ENCODE measurements around the gene S100A5. TPM values are rescaled to one million over a fixed set of nuclear protein-coding genes. Genes with fewer than 3 reads are reported as not detected.

S100A5 gene
- total and polyA plus RNA-seq, 10 of the 15 experiments (the other 5 are each of a cell fraction or from before 2014, with no cell fraction given): 0.47 to 0.75 (median 0.56) TPM; not detected in 6

DNA sequence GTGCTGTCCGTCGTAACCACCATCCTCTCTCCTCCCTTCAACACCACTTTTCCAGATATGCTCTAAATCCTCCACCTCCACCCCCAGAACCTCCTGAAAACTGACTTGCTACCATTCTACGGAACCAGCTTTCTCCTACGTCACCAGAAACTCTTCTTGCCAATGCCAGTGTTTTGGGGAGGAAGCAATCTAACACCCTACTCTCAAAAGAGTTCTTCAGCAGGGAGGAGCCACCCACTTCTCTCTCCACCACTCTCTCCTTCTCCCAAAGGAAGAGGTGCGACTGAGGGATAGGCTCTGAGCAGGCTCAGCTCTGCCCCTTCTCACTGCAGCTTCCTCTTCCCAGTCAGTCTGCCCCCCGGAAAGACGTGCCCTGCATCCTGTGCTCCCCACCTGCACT is 31.0 kb upstream of the S100A5 start:
- TF ChIP-seq NFIC (IDR thresholded peaks at IDR 0.05; ENCODE audit: low read depth, low read length): no peak
- TF ChIP-seq MTA3 (IDR thresholded peaks at IDR 0.05; ENCODE audit: borderline replicate concordance, low read length): no peak
- no peak for TF ChIP-seq MEF2B (IDR thresholded peaks at IDR 0.05; ENCODE audit: partially characterized antibody, poor library complexity, severe bottlenecking)
- TF ChIP-seq FOS (IDR thresholded peaks at IDR 0.05; ENCODE audit: borderline replicate concordance, extremely low read depth, insufficient read length): no peak
- TF ChIP-seq TCF12 (IDR thresholded peaks at IDR 0.05; ENCODE audit: low read depth, low read length): no peak
- TF ChIP-seq JUND (IDR thresholded peaks at IDR 0.05; ENCODE audit: low read depth, low read length): no peak
- TF ChIP-seq CEBPB (IDR thresholded peaks at IDR 0.05; ENCODE audit: borderline replicate concordance in 1 of 2, low read depth in 2 of 2, low read length in 2 of 2): no peak
- TF ChIP-seq ETV6 (conservative IDR thresholded peaks at IDR 0.05 in 1 of 2, IDR thresholded peaks at IDR 0.05 in 1 of 2; ENCODE audit: borderline replicate concordance in 1 of 2, low read depth in 1 of 2): no peak
- no peak for TF ChIP-seq JUNB (IDR thresholded peaks at IDR 0.05)
- no peak for TF ChIP-seq CHD1 (IDR thresholded peaks at IDR 0.05; ENCODE audit: low read depth, low read length)
- TF ChIP-seq CREB1 (IDR thresholded peaks at IDR 0.05; ENCODE audit: low read depth): no peak
- TF ChIP-seq, protein P1, sequence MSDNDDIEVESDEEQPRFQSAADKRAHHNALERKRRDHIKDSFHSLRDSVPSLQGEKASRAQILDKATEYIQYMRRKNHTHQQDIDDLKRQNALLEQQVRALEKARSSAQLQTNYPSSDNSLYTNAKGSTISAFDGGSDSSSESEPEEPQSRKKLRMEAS (IDR thresholded peaks at IDR 0.05; ENCODE audit: low read depth, low read length): no peak
- no peak for TF ChIP-seq EZH2 (IDR thresholded peaks at IDR 0.05; ENCODE audit: borderline replicate concordance, control insufficient read depth, low read depth, low read length)
- TF ChIP-seq SIN3A (IDR thresholded peaks at IDR 0.05; ENCODE audit: low read depth, low read length): no peak
- no peak for TF ChIP-seq RAD21 (IDR thresholded peaks at IDR 0.05; ENCODE audit: insufficient read depth, low read depth, low read length)
- no peak for TF ChIP-seq ZNF24 (IDR thresholded peaks at IDR 0.05)
- TF ChIP-seq BCL11A (IDR thresholded peaks at IDR 0.05; ENCODE audit: low read depth, low read length): no peak
- peaks cover 9% of the 10 kb centered on the region for H3K4me1 ChIP-seq (ENCODE audit: control insufficient read depth, insufficient read depth, low read length)
- H3K4me2 ChIP-seq (ENCODE audit: control insufficient read depth, insufficient read depth): no peak overlapping the region
- SMC1A ChIA-PET (ENCODE audit: uncharacterized antibody, unreplicated experiment): interaction anchor here (0.5 to 4.0 kb wide), 22 partner anchors 10 to 218 kb away, joined by 3 to 36 read pairs (median 7); partner anchors contain the start of genes CHTOP, ILF2, S100A1 and S100A13
- CTCF ChIA-PET: interaction anchor here (0.7 to 7.5 kb wide), 35 partner anchors 10 to 415 kb away, joined by 3 to 216 read pairs (median 9); partner anchors contain the start of genes CHTOP, ILF2, JTB and RAB13
- 59% methylated on average over 7 of the region's 7 CpGs for WGBS (ENCODE audit: insufficient coverage, insufficient replicate concordance, low lambda C conversion rate, missing lambda C conversion rate)
- no peaks in the 10 kb centered on the region for H3K36me3 ChIP-seq (ENCODE audit: control insufficient read depth in 2 of 2, insufficient read depth in 2 of 2, low read length in 1 of 2)
- intact Hi-C loops (cut with micrococcal nuclease; ENCODE audit: unreplicated experiment): loop anchor here (1.0 to 5.0 kb wide), 2 partner anchors 46 to 101 kb away; partner anchors contain the start of gene ILF2
- H4K20me1 ChIP-seq (ENCODE audit: control insufficient read depth, insufficient read depth): no peaks in the 10 kb centered on the region
- no peak overlapping the region for H3K9ac ChIP-seq (ENCODE audit: control insufficient read depth, insufficient read depth, low read length)
- no TSS peak for BruUV-seq (replicated peaks)
- H3K79me2 ChIP-seq (ENCODE audit: control insufficient read depth, insufficient read depth, low read length): no peaks in the 10 kb centered on the region
- H3K4me3 ChIP-seq: no peak overlapping the region
- FAIRE-seq (no peak), DNase-seq (ENCODE audit: low read depth, low spot score) (no peak), ATAC-seq (no peak)
- H3K27ac ChIP-seq (ENCODE audit: control insufficient read depth, insufficient read depth): no peak overlapping the region
- RAD21 ChIA-PET (ENCODE audit: unreplicated experiment): interaction anchor here (0.6 to 5.2 kb wide), 18 partner anchors 10 to 586 kb away, joined by 3 to 60 read pairs (median 8); partner anchors contain the start of genes CHTOP, RAB13, S100A1 and S100A13
- in situ Hi-C loops (cut with MboI): no loop called here
- H2AFZ ChIP-seq (ENCODE audit: control insufficient read depth, low read depth, low read length): no peak overlapping the region
- H3K27me3 ChIP-seq (replicated peaks in 1 of 2; ENCODE audit: control insufficient read depth in 2 of 2, insufficient read depth in 2 of 2, low read length in 1 of 2): no peaks in the 10 kb centered on the region
- POLR2A ChIA-PET: interaction anchor here (0.7 to 1.8 kb wide), 6 partner anchors 27 to 414 kb away, joined by 3 to 11 read pairs (median 5); partner anchors contain the start of genes CHTOP and S100A6
- H3K9me3 ChIP-seq (replicated peaks; ENCODE audit: control insufficient read depth, insufficient read depth, low read length): no peaks in the 10 kb centered on the region

Measured in GM12878 (cell line).